NCI-H226 (cell line): ENCODE data around the gene ATP8B3.
A peak's percentile ranks its signal among the peaks of the same experiment; 100 is the strongest.

Experiments used
- DNase-seq: peaks from one replicate; pipeline ENCODE4 v3.0.0-alpha.2; 2015

ATP8B3 gene, protein sequence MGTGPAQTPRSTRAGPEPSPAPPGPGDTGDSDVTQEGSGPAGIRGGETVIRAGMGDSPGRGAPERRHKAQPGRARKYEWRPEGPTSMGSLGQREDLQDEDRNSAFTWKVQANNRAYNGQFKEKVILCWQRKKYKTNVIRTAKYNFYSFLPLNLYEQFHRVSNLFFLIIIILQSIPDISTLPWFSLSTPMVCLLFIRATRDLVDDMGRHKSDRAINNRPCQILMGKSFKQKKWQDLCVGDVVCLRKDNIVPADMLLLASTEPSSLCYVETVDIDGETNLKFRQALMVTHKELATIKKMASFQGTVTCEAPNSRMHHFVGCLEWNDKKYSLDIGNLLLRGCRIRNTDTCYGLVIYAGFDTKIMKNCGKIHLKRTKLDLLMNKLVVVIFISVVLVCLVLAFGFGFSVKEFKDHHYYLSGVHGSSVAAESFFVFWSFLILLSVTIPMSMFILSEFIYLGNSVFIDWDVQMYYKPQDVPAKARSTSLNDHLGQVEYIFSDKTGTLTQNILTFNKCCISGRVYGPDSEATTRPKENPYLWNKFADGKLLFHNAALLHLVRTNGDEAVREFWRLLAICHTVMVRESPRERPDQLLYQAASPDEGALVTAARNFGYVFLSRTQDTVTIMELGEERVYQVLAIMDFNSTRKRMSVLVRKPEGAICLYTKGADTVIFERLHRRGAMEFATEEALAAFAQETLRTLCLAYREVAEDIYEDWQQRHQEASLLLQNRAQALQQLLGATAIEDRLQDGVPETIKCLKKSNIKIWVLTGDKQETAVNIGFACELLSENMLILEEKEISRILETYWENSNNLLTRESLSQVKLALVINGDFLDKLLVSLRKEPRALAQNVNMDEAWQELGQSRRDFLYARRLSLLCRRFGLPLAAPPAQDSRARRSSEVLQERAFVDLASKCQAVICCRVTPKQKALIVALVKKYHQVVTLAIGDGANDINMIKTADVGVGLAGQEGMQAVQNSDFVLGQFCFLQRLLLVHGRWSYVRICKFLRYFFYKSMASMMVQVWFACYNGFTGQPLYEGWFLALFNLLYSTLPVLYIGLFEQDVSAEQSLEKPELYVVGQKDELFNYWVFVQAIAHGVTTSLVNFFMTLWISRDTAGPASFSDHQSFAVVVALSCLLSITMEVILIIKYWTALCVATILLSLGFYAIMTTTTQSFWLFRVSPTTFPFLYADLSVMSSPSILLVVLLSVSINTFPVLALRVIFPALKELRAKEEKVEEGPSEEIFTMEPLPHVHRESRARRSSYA (N-terminal part only)

GRCh38 chr19:1811942-1812425 lies at the start of gene ATP8B3:
ATP8B3 (minus strand) TSS chr19:1812276; CDS start chr19:1811736, 540 bp downstream.
- DNase-seq = no peak

- DNase-seq = no peak
These were observed 49.5 kb upstream of the ATP8B3 start for GRCh38 chr19:1861599-1862031.

DNA sequence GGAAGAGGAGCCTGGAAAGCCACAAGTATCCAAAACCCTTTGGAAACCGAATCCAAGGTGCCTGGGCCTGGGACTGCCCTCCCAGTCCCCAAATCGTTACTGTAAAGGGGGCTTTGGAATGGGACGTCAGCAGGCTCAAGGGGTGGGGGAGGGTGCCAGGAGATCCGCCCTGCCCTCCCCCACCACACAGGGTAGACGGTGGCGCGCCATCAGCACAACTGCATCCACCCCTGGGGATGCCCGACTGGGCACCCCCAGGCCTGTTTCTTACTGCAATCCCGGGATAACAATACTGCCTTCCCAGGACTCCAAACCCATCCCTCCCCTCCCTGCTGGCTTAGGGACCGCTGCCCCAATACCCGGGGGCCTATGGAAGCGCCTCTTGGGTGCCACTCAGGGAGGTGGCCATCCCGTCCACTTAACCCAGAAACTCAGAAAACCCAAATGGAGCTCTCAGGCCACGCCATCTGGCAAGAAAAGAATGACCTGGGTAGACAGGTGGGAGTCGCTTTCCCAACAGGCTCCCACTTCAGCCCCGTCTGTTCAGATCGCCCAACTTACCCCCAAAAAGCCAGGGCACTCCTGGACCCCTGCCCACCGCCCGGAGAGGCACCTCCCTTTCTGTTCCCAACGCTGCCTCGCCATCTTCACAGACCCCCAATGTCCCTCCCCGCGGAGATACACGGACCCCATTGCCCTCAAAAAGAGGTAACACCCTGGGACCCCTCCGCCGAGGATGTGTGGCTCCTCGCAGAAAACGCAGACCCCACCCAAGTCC lies 48.9 kb upstream of the ATP8B3 start:
- DNase-seq = no peak

- DNase-seq = peak; percentile 54
These were observed 48.1 kb upstream of the ATP8B3 start for GRCh38 chr19:1860042-1860775.

- no peak for DNase-seq
These were observed 47.3 kb upstream of the ATP8B3 start for GRCh38 chr19:1859331-1859781.

DNA sequence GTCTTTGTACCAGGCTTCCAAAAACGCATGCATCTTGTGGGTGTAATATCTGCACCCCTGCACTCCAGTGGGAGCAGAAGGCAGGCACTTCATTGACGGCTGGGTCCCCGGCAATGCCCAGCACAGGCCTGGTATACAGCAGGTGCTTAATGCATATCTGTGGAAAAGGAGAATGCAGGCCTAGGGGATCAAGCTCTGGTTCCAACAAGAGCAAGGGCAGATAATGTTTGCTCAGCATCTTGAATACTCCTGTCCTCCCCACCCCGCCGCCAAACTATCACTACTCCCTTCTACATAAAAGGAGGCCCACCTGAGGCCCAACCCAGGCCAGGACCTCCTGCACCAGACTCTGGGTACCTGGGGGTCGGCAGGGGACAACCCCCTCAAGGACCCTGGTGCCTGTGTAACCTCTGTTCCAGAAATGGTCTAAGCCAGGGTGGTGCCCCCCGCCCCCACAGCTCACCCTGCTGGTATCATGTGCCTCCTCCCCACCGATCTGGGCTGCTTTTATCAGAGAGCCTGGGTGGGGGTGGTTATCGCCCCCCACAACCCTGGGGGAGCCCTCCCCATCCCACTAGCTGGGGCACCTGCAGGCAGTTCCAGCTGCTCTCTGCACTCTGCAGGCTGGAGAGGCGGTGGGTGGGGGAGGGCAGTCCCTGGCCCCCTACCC lies 46.5 kb upstream of the ATP8B3 start:
- no peak for DNase-seq

DNA sequence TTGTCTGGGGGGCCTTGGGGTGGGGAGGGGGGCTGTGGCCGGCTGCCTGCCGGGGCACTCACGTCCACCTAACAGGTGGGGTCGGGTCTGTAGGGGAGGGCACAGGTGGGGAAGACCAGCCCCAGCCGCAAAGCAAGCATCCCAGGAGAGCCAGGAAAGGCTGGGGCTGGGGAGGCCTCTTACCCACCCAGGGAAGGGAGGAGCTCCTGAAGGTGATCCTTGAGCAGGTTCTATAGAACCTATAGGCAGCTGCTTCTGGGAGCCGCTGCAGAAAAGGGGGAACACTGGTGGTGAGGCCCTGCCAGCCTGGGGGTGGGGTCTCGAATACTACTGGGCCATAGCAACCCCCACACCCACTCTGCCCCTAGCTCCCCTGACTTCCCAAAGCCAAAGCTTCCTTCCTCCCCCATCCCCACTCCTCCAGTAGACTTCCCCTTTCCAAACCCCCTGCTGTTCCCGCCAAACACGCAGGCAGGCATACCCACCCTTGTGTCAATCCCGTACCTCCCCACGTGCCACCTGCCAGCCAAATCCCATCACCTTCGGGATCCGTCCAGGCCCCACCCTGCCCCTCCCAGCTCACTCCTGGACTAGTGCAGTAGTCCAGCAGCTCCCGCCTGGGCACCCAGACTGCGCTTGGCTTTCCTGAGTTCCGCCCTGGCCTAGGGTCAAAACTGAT lies 45.7 kb upstream of the ATP8B3 start:
- DNase-seq = no peak

- DNase-seq = peak; percentile 83
These were observed 44.9 kb upstream of the ATP8B3 start for GRCh38 chr19:1856698-1857603.

GRCh38 chr19:1856345-1856697 lies 44.2 kb upstream of the ATP8B3 start:
- no peak for DNase-seq

- no peak for DNase-seq
These were observed 43.8 kb upstream of the ATP8B3 start for GRCh38 chr19:1855828-1856255.

DNA sequence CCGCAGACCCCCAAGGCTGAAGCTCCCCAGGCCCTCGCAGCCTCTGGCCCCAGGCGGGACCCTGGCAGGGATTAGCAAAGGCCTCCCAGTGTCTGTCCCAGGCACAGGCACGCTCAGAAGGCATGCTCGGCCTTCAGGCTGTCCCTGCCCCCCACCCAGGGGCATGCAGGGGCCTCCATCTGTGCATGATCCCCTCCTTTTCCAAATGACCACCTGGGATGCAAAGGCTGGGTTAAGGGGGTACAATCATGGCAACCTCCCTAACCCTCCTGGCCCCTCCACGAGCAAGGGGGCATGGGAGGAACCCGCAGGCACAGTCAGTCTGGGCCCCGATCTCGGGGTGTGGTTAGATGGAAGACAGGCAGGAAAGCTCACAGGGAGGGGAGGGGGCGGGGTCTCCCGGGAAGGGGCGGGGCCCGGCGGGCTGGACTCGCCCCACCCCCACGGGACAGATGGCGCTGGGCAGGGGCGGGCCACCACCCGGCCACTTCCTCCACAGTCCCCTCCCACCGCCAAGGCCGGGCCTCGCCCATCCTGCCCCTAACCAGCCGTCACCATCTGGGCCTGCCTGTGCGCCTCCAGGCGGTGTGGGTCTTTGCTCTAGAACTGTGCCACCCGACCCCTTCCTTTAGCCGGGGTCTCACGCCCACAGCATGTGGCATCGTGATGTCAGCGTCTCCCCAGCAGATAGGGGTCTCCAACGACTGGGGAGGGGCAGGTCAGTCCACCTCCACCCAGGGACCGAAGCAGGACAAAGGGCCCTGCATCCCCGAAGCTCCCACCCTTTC lies 43.2 kb upstream of the ATP8B3 start:
- DNase-seq = peak; percentile 62

DNA sequence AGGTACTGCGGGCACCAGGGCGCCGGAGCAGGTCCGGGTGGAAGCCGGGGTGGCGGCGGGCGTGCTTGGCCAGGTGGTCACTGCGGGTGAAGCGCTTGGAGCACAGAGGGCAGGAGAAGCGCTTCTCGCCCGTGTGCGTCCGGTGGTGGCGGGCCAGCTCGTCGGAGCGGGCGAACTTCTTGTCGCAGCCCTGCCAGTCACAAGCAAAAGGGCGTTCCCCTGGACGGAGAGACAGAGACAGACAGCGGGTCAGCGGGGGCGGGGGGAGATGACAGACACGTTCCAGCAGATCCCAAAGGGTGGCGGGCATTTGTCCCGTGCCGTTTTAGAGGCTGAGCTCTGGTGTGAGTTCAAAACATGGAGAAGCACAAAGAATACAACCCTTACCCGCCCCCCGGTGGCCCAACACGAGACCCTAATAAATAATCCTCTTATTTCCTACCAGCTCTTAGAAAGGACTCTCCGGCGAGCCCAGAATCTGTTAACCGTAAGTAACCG lies 42.5 kb upstream of the ATP8B3 start:
- no peak for DNase-seq

DNA sequence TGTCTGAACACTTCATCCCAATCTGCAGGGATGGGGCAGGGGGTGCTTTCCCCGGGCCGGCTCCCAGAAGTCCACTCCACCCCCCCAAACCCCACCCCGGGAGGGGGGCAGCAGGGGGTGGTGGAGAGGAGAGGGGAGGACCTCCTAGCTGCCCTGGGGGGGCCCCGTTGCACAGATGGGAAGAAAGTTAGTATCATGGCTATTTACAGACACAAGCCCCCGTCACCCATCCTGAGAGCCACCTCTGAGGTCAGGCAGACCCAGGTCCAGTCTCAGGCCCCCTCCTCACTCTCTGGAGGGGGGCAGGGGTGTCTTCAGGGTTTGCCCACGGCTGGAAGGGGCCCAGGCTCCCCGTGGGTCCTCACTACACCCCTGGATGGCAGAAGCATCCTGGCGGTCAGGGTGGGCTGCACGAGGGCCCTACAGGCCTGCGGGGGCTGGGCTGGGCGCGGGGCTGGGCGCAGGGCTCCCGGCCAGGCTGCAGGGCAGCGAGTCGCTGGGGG lies 42.0 kb upstream of the ATP8B3 start:
- DNase-seq = no peak

DNA sequence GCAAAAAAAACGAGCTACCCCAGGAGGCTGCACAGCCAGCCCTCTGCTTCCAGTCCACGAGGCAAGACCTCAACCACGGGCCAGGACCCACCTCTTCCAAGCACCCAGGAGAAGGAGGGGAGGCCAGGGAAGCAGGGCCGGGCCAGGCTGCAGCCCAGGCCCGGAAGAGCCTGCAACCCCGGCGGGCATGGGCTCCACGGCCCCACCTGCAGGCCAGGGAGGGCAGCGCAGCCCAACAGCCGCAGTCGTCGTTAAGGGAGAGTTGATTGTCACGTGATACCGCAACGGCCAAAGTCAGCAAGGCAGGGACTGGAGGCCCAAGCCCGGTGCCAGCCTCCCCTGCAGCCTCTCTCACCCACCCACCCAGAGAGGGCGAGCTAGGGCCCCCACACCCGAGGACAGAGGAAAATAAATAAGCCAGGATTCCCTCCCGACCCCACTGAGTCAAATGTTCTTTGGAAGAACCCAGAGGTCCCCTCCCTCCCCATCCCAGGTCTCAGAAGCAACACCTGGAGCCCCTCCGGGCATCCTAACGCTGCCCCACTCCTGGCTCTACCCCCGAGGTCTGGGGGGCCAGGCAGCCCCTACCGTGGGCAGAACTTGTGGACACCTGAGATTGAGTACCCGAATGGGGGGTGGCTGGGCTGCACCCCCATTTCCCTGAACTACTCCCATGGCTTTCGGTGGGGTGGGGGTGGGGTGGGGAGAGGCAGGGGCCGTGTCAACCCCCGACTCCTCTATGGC lies 41.4 kb upstream of the ATP8B3 start:
- peak; percentile 73 for DNase-seq

DNA sequence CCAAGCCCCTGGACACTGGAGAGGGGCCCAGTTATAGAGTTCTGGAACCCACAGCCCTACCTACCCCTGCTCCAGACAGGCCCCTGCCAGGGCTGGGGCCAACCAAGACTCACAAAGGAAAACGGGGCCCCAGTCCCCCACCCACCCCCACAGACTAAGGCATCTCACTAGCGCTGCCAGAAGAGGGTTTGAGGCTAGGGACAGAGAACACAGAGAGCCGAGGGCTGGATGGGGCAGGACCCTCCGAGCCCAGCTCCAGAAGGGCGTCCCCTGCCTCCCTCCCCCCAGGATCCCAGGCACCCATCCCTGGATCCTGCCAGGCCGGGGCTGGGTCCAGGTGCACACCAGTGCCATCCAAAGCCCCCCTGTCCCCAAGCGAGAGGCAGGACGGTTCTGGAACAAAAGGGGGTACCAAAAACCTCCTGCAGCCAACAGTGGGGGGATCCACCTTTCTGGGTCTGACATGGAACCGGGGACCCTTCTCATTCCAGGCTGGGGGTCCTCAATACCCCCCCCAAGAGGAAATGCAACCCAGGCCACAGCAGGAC lies 40.6 kb upstream of the ATP8B3 start:
- DNase-seq = no peak
